ENCODE results near the gene CLPX.
"Not testable (repeated sequence)": the region's sequence is repeated elsewhere in the genome, so short reads cannot be mapped to it uniquely, and the experiment has no call there.

The CLPX gene

GRCh38 chr15:65183865-65184159, 1.3 kb downstream of the CLPX start:
- TF ChIP-seq CTCF (IDR thresholded peaks at IDR 0.05; ENCODE audit: low read depth, low read length) = no peak
- DNase-seq = no peak
- H3K9me3 ChIP-seq (ENCODE audit: severe bottlenecking) = no peaks in the 10 kb centered on the region
- H3K36me3 ChIP-seq = peaks cover 13% of the 10 kb centered on the region
- peak overlapping the region; percentile 86 for H3K4me3 ChIP-seq (ENCODE audit: low read depth, low read length)
- no peaks in the 10 kb centered on the region for H3K27me3 ChIP-seq (ENCODE audit: insufficient read depth, low read depth, severe bottlenecking)
- H3K27ac ChIP-seq = peak overlapping the region; percentile 89; the same call in 1 of the 2 replicates

DNA sequence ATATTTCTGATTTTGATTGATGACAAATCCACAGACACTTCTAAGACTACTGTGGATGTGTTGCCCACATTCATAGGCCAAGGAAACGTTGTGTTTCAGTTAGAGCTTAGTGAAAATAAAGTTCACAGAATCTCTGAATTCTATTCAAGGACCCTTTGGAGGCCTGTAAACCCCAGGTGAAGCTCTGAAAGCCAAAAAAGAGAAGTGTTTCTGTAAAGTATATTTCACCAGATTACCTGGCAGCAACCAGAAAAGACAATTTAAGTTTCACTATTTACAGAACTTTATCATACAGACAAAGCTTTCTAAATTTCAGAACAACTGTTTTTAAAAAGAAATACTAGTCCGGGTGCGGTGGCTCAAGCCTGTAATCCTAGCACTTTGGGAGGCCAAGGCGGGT, 2.6 kb downstream of the CLPX start:
- Histone ChIP-seq H3K27me3 (ENCODE audit: insufficient read depth, low read depth, severe bottlenecking) (no peaks in the 10 kb centered on the region), H3K27ac (no peak overlapping the region), H3K9me3 (ENCODE audit: severe bottlenecking) (no peaks in the 10 kb centered on the region), H3K4me3 (ENCODE audit: low read depth, low read length) (no peak overlapping the region), H3K36me3 (peaks cover 22% of the 10 kb centered on the region)
- DNase-seq = no peak
- TF ChIP-seq CTCF (IDR thresholded peaks at IDR 0.05; ENCODE audit: low read depth, low read length) = no peak

- not testable (repeated sequence) for H3K27me3 ChIP-seq (ENCODE audit: insufficient read depth, low read depth, severe bottlenecking); H3K27ac ChIP-seq; DNase-seq; H3K4me3 ChIP-seq (ENCODE audit: low read depth, low read length); H3K9me3 ChIP-seq (ENCODE audit: severe bottlenecking)
- peaks cover 28% of the 10 kb centered on the region for H3K36me3 ChIP-seq
These were observed 3.4 kb downstream of the CLPX start for GRCh38 chr15:65181582-65182353.

- no peak overlapping the region for H3K4me3 ChIP-seq (ENCODE audit: low read depth, low read length)
- H3K36me3 ChIP-seq = peaks cover 35% of the 10 kb centered on the region
- TF ChIP-seq CTCF (IDR thresholded peaks at IDR 0.05; ENCODE audit: low read depth, low read length) = no peak
- no peaks in the 10 kb centered on the region for H3K9me3 ChIP-seq (ENCODE audit: severe bottlenecking)
- no peak overlapping the region for H3K27ac ChIP-seq
- H3K27me3 ChIP-seq (ENCODE audit: insufficient read depth, low read depth, severe bottlenecking) = no peaks in the 10 kb centered on the region
- no peak for DNase-seq
These were observed 5.0 kb downstream of the CLPX start for GRCh38 chr15:65180167-65180566.

- H3K4me3 ChIP-seq (ENCODE audit: low read depth, low read length) = no peak overlapping the region
- DNase-seq = no peak
- H3K27ac ChIP-seq = no peak overlapping the region
- H3K9me3 ChIP-seq (ENCODE audit: severe bottlenecking) = no peaks in the 10 kb centered on the region
- H3K27me3 ChIP-seq (ENCODE audit: insufficient read depth, low read depth, severe bottlenecking) = no peaks in the 10 kb centered on the region
- peaks cover 45% of the 10 kb centered on the region for H3K36me3 ChIP-seq
- no peak for TF ChIP-seq CTCF (IDR thresholded peaks at IDR 0.05; ENCODE audit: low read depth, low read length)
These were observed 7.2 kb downstream of the CLPX start for GRCh38 chr15:65177901-65178300.

DNA sequence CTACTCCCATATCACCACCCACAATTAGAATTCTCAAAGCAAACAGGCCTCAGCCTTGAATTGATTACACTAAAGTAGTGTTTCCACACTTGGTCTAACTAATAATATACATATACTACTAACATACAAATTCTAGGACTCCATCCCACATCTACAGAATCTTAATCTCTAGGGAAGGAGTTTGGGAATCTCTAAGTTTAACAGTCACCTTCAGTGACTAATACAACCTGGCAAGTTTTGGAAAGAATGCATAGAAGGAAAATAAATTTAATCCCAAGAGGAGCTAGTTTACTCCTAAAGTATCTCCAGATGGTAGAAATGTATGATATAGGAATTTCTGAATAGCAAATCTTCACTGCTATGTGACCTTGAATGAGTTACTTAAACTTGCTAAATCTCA, 9.1 kb downstream of the CLPX start:
- no peak for TF ChIP-seq CTCF (IDR thresholded peaks at IDR 0.05; ENCODE audit: low read depth, low read length)
- H3K27ac ChIP-seq = no peak overlapping the region

More for the DNA sequence above, 9.1 kb downstream of the CLPX start:
- no peak for DNase-seq
- H3K36me3 ChIP-seq = peaks cover 56% of the 10 kb centered on the region
- no peak overlapping the region for H3K4me3 ChIP-seq (ENCODE audit: low read depth, low read length)
- H3K9me3 ChIP-seq (ENCODE audit: severe bottlenecking) = no peaks in the 10 kb centered on the region
- no peaks in the 10 kb centered on the region for H3K27me3 ChIP-seq (ENCODE audit: insufficient read depth, low read depth, severe bottlenecking)

Data from WERI-Rb-1 (cell line).